Colonic mucosa (tissue), 4 donors: Measurements from ENCODE around the gene INTS6. TPM values are rescaled to one million over a fixed set of nuclear protein-coding genes. Genes with fewer than 3 reads are reported as not detected.

Experiments used
- DNase-seq: peaks from one replicate; pipeline ENCODE4 v3.0.0-alpha.2; 2020
- H3K27ac ChIP-seq: fragments of 200-600 bp; one replicate; pipeline ENCODE4 v1.8.0; 2021
- H3K27me3 ChIP-seq: fragments of 200-600 bp; one replicate; pipeline ENCODE4 v1.8.0; 2021
- H3K36me3 ChIP-seq: fragments of 200-600 bp; one replicate; pipeline ENCODE4 v1.8.0; 2021
- H3K4me1 ChIP-seq: fragments of 200-600 bp; one replicate; pipeline ENCODE4 v1.8.0; 2021; ENCODE audit warnings: mild to moderate bottlenecking
- H3K4me3 ChIP-seq: fragments of 200-600 bp; one replicate; pipeline ENCODE4 v1.8.0; 2021
- H3K9ac ChIP-seq, 2 donors: one replicate each; pipeline ENCODE4 v1.7.0; 2013; ENCODE audit warnings: control low read depth in 2 of 2, low read depth in 2 of 2, low read length in 2 of 2
- H3K9me3 ChIP-seq: fragments of 200-600 bp; one replicate; pipeline ENCODE4 v1.8.0; 2021
- intact Hi-C: fragments of 100-400 bp; cut with DNase I; formaldehyde crosslinking; loops from one replicate; pipeline ENCODE4 v1.14.1; 2022
- total RNA-seq, 2 donors: library from RNA; stranded (reverse); fragmentation: NEBNext Ultra II Directional in 1 of 2; extraction: Animal tissue kit (Norgen Biotek cat#: 25700) in 1 of 2; gene quantifications; one replicate each; pipeline ENCODE4 v1.2.1, GENCODE V29; 2021
- TF ChIP-seq, protein P1 (sequence below): fragments of 200-600 bp; IDR thresholded peaks from one replicate; pipeline ENCODE4 v1.8.0; 2022; ENCODE audit warnings: antibody characterized with exemption, mild to moderate bottlenecking
- donor health status: healthy.
- donor health status: DM: no; HTN: no; CAD: no.
- donor health status: DM: no; HTN: no; CAD: no.

The INTS6 gene
- total RNA-seq, 2 donors from 2014 or later = 30.8 to 32.3 TPM

DNA sequence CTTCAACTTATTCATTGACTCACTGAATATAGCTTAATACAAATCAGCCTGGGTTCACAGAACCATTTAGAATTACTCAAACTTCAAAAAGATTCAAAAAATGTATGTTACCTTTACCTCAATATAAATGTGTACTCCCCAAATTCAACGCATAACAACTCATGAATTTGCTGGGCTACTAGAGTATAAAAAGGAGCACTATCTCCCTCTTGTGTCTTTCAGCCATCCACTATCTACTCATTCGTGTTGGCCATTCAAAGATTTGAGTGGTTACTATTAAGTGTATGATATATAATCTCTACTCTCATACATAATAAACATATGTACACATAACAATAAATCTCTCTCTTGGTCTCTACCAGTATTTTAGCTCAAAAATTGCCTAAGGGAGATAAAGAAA is 20.3 kb downstream of the INTS6 start:
- no peaks in the 10 kb centered on the region for H3K4me1 ChIP-seq
- TF ChIP-seq, protein P1, sequence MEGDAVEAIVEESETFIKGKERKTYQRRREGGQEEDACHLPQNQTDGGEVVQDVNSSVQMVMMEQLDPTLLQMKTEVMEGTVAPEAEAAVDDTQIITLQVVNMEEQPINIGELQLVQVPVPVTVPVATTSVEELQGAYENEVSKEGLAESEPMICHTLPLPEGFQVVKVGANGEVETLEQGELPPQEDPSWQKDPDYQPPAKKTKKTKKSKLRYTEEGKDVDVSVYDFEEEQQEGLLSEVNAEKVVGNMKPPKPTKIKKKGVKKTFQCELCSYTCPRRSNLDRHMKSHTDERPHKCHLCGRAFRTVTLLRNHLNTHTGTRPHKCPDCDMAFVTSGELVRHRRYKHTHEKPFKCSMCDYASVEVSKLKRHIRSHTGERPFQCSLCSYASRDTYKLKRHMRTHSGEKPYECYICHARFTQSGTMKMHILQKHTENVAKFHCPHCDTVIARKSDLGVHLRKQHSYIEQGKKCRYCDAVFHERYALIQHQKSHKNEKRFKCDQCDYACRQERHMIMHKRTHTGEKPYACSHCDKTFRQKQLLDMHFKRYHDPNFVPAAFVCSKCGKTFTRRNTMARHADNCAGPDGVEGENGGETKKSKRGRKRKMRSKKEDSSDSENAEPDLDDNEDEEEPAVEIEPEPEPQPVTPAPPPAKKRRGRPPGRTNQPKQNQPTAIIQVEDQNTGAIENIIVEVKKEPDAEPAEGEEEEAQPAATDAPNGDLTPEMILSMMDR = no peak
- intact Hi-C loops = no loop called here
- H3K4me3 ChIP-seq = no peak overlapping the region
- no peak overlapping the region for H3K9ac ChIP-seq
- H3K36me3 ChIP-seq = no peaks in the 10 kb centered on the region
- no peak for DNase-seq
- no peaks in the 10 kb centered on the region for H3K27me3 ChIP-seq
- no peaks in the 10 kb centered on the region for H3K9me3 ChIP-seq
- no peak overlapping the region for H3K27ac ChIP-seq

DNA sequence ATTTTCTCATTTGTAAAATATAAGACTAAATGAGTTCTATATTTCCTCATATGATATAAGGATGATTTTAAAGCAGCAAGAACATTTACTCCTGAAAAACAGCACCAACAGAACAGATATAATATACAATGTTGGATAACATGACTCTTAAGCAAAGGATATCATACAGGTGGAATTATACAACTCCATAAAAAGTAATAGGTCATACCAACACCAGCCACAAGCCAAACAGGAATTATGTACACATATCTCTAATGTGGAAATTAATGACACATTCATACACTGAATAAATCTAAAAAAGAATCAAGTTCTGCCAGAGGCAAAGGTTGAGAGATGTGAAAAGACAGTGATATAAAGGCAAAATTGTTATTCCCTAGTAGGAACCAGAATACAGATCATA is 25.9 kb downstream of the INTS6 start:
- H3K4me1 ChIP-seq = no peaks in the 10 kb centered on the region
- intact Hi-C loops = no loop called here
- H3K4me3 ChIP-seq = no peak overlapping the region
- TF ChIP-seq, protein P1 = no peak
- H3K27me3 ChIP-seq = no peaks in the 10 kb centered on the region
- DNase-seq = no peak
- H3K27ac ChIP-seq = no peak overlapping the region
- H3K36me3 ChIP-seq = no peaks in the 10 kb centered on the region
- no peak overlapping the region for H3K9ac ChIP-seq
- H3K9me3 ChIP-seq = no peaks in the 10 kb centered on the region

DNA sequence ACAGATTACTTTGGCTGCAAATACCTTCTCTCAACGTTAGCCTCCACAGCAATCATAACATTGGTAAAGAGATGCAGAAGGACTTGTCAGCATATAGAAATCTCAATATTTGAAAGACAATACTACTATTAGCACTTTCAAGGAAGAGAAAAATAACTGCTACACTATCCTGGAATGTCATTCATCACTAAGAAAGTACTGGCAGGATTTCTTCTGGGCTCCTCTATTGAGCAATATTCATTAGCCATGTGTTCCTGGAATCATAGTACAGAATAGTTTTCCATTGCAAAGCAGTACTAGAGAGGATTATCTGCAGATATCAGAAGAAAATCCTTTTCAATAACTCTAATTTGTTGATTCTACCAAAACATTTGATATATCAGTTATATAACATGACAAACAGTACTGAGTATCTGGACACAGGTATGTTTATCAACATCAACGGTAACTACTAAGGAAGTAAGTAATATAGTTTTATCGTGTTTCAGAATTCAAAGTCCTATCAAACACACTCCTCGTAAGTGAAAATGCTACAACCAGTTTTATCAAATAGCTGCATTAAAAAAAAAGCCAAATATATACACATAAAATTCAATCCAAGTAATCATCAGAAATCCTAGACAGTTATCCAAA is 27.3 kb downstream of the INTS6 start:
- intact Hi-C loops = no loop called here
- no peak for DNase-seq
- Histone ChIP-seq H3K4me3 (no peak overlapping the region), H3K9ac (no peak overlapping the region), H3K27me3 (no peaks in the 10 kb centered on the region), H3K27ac (no peak overlapping the region), H3K36me3 (no peaks in the 10 kb centered on the region), H3K4me1 (no peaks in the 10 kb centered on the region), H3K9me3 (no peaks in the 10 kb centered on the region)
- TF ChIP-seq, protein P1 = no peak

DNA sequence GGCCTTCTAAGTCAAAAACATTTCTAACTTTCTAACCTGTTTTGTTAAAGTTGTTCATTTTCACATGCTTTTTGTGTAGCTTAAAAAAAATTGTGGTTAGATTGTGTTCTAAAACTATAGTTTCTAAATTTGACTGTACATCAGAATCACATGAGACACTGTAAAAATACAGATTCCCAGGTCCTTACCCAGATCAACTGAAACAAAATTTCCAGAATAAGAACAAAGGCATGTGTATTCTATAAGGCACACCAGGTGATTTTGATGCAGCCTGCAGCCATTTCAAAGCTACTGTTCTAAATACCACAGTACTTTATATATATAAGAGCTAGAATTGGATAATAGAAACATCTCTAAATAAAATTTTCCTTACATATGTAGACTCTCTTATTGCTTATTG is 29.1 kb downstream of the INTS6 start:
- H3K4me3 ChIP-seq = no peak overlapping the region
- H3K9me3 ChIP-seq = no peaks in the 10 kb centered on the region
- no peaks in the 10 kb centered on the region for H3K27me3 ChIP-seq
- TF ChIP-seq, protein P1 = no peak
- intact Hi-C loops = no loop called here
- no peak overlapping the region for H3K9ac ChIP-seq
- H3K36me3 ChIP-seq = no peaks in the 10 kb centered on the region
- H3K27ac ChIP-seq = no peak overlapping the region
- DNase-seq = no peak
- H3K4me1 ChIP-seq = no peaks in the 10 kb centered on the region

DNA sequence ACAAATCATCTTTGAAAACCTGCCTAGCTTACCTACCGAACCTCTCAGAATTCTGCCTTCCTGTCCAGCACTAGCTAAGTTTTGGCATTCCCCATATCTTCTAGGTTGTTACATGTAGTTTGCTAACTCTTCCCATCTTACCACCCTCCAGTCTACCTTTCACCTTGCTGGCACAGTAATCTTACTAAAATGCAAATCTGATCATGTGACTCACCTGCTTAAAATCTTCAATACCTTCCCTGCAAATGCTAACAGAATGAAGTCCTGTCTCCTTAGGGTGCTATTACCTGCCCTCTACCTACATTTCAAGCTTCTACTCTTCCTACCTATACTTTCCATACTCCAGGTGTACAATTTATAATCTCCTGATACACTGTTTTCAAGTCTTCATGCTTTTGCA is 30.4 kb downstream of the INTS6 start:
- Histone ChIP-seq H3K9me3 (no peaks in the 10 kb centered on the region), H3K27me3 (no peaks in the 10 kb centered on the region), H3K9ac (no peak overlapping the region), H3K27ac (no peak overlapping the region), H3K36me3 (no peaks in the 10 kb centered on the region), H3K4me1 (no peaks in the 10 kb centered on the region), H3K4me3 (no peak overlapping the region)
- DNase-seq = no peak
- intact Hi-C loops = no loop called here
- TF ChIP-seq, protein P1 = no peak
